ENCODE data around the gene PTPMT1. TPM values are rescaled to one million over a fixed set of nuclear protein-coding genes. Genes with fewer than 3 reads are reported as not detected.

Gene PTPMT1
- total and polyA plus RNA-seq, 10 donors, result 26.1 to 101 (median 44.2) TPM

DNA sequence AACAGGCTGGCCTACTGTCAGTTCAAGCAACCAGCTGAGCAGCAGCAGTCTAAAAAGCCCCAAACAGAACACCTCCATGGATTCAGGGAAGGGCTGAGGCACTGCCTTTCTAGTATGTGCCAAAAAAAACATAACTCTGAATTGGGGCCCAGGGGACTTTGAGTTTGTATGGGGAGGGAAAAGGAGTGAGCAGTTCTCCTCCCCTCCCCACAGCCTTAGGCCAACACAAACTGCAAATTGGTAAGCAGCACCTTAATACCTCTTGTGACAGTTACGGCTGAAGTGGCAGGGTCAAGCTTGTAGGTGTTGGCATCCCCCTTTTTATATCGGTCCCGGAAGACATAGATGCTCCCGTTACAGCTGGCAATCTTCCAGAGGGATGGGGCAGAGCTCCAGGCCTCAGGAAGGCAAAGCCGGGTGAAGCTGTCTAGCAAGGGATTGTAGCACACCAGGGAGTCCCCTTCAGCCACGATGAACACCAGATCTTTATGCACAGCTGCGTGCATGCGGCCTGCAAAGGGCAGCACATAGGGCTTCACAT, 7.4 kb downstream of the PTPMT1 start:
- H3K9me3 ChIP-seq, result no peaks in the 10 kb centered on the region
- no peak overlapping the region for H3K27ac ChIP-seq
- peaks cover 9 to 95% (median 63%) of the 10 kb centered on the region in 6 donors for H3K36me3 ChIP-seq
- DNase-seq, result no peak
- WGBS, 5 donors, result 56 to 84% (median 81%) methylated on average over 6 to 8 of the region's 8 CpGs
- no peak overlapping the region for H3K4me3 ChIP-seq
- no peaks in the 10 kb centered on the region for H3K27me3 ChIP-seq (replicated peaks in 1 of 7)
- TF ChIP-seq POLR2A (IDR thresholded peaks at IDR 0.05) (no peak), POLR2AphosphoS5 (IDR thresholded peaks at IDR 0.05) (no peak)
- TF ChIP-seq, protein P1, sequence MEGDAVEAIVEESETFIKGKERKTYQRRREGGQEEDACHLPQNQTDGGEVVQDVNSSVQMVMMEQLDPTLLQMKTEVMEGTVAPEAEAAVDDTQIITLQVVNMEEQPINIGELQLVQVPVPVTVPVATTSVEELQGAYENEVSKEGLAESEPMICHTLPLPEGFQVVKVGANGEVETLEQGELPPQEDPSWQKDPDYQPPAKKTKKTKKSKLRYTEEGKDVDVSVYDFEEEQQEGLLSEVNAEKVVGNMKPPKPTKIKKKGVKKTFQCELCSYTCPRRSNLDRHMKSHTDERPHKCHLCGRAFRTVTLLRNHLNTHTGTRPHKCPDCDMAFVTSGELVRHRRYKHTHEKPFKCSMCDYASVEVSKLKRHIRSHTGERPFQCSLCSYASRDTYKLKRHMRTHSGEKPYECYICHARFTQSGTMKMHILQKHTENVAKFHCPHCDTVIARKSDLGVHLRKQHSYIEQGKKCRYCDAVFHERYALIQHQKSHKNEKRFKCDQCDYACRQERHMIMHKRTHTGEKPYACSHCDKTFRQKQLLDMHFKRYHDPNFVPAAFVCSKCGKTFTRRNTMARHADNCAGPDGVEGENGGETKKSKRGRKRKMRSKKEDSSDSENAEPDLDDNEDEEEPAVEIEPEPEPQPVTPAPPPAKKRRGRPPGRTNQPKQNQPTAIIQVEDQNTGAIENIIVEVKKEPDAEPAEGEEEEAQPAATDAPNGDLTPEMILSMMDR (IDR thresholded peaks at IDR 0.05 in 8 of 11, conservative IDR thresholded peaks at IDR 0.05 in 3 of 11), result no peak
- H3K4me1 ChIP-seq, result peaks cover 9 to 67% (median 19%) of the 10 kb centered on the region in 6 donors
- intact Hi-C loops (cut with DNase I; ENCODE audit: low total_unique reads), result no loop called here

DNA sequence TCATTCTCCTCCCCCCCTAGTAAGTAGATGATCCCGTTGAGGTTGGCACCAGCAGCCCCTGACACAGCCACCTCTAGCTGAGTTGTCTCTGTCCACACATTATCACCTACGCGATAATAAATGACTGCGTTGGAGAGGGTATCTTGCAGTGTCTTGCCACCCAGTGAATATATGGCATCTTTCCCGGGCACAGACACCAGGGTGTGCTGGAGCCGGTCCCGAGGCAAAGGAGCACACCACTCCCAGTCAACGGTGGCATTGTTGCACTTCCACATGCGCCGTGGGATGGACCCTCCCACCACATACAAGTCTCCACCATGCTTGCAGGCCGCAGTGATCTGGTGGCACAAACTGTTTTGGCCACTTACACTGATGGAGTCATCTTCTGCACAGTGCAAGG, 7.9 kb downstream of the PTPMT1 start:
- DNase-seq, result peak; percentile 56
- Histone ChIP-seq H3K27me3 (replicated peaks in 1 of 7) (no peaks in the 10 kb centered on the region), H3K4me3 (no peak overlapping the region), H3K36me3 (peaks cover 9 to 95% (median 63%) of the 10 kb centered on the region in 6 donors), H3K4me1 (peaks cover 13 to 72% (median 24%) of the 10 kb centered on the region in 6 donors), H3K27ac (no peak overlapping the region), H3K9me3 (no peaks in the 10 kb centered on the region)
- TF ChIP-seq POLR2A (IDR thresholded peaks at IDR 0.05), result no peak
- no peak for TF ChIP-seq POLR2AphosphoS5 (IDR thresholded peaks at IDR 0.05)
- TF ChIP-seq, protein P1 (IDR thresholded peaks at IDR 0.05 in 8 of 11, conservative IDR thresholded peaks at IDR 0.05 in 3 of 11), result no peak
- intact Hi-C loops (cut with DNase I; ENCODE audit: low total_unique reads), result no loop called here
- 88 to 96% (median 94%) methylated on average over 10 to 11 of the region's 11 CpGs for WGBS, 5 donors

DNA sequence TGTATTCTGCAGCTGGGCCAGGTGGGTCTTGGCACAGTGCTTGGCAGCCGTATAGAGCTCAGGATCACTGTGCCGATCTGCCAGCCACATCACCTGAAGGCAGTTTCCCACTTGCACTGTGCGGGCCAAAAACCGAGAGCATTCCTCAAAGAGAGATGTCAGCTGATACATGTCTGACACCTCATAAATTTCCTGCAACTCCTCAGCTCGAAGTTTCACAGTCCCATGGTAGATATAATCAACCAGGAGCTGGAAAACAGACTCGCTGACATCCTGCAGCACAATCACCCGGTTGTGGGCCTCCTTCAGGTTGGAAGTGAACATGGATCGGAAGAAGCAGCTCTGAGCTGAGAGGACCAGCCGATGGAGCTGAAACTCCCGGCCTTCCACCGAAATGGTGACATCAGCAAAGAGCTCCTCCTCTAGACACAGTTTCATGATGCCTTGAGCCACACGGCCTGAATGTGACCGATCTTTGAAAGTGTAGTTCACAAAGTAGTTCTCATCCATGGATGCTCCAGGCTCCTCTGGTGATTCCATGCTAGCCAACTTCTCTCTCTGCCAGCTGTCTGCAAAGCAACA, 12.2 kb downstream of the PTPMT1 start:
- WGBS, 5 donors, result 76 to 86% (median 80%) methylated on average over 13 of the region's 13 CpGs
- Histone ChIP-seq H3K4me3 (peak overlapping the region in 6 of 8 donors; percentile 82 to 97 (median 94)), H3K4me1 (peaks cover 19 to 76% (median 44%) of the 10 kb centered on the region in 6 donors), H3K27ac (peak overlapping the region in 3 of 8 donors; percentile 90 to 94 (median 93)), H3K36me3 (peaks cover 10 to 77% (median 61%) of the 10 kb centered on the region in 6 donors), H3K27me3 (replicated peaks in 1 of 7) (no peaks in the 10 kb centered on the region), H3K9me3 (no peaks in the 10 kb centered on the region)
- TF ChIP-seq POLR2AphosphoS5 (IDR thresholded peaks at IDR 0.05) (no peak), POLR2A (IDR thresholded peaks at IDR 0.05) (no peak)
- TF ChIP-seq, protein P1 (IDR thresholded peaks at IDR 0.05 in 8 of 11, conservative IDR thresholded peaks at IDR 0.05 in 3 of 11), result no peak
- peak; percentile 62 for DNase-seq
- intact Hi-C loops (cut with DNase I; ENCODE audit: low total_unique reads), result no loop called here
